Loucy (cell line): ENCODE data around the gene ISL1.

Experiments used
- EZH2phosphoT487 ChIP-seq: fragments of 200-600 bp; IDR thresholded peaks from 2 replicates; pipeline ENCODE4 v1.6.1; 2018; ENCODE audit warnings: antibody characterized with exemption, mild to moderate bottlenecking, moderate library complexity, borderline replicate concordance
- TF ChIP-seq, protein P1 (sequence below): fragments of 200-600 bp; sonication (generic); conservative IDR thresholded peaks from 2 replicates; pipeline ENCODE4 v1.5.1; 2014; ENCODE audit warnings: mild to moderate bottlenecking, antibody characterized with exemption, low read length

DNA sequence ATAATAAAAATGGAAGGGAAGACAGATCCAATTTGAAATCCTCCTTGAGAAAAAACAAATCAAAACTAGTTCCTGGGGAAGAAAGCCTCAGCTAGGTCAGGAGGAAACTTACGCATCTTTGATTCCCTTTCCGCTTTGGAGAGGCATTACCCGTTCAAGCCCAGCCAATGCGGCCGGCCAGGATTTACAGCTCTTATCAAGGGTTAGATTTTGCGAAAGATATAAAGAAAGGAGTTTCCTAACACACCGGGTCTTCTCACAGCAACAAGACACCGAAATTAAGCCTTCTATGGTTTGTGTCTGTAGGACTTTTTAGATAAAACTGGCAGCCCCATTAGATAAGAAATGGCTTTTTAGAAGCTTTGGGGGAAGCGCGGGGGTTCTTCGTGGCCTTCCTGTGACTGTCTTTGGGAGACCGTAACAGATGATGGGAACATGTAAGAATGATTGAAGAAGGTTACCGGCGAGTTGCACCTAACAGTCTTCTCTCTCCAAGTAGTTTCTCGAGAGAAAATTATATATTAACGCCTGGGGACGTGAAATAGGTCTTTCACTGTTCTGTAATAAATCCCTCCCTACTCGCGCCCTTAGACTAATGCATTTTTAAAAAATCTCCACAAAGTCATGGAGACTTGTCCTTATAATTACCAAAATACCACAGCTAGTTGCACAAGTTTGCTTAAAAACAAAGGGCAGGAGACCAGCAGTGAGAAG is 1.3 kb upstream of the ISL1 start:
- TF ChIP-seq, protein P1, sequence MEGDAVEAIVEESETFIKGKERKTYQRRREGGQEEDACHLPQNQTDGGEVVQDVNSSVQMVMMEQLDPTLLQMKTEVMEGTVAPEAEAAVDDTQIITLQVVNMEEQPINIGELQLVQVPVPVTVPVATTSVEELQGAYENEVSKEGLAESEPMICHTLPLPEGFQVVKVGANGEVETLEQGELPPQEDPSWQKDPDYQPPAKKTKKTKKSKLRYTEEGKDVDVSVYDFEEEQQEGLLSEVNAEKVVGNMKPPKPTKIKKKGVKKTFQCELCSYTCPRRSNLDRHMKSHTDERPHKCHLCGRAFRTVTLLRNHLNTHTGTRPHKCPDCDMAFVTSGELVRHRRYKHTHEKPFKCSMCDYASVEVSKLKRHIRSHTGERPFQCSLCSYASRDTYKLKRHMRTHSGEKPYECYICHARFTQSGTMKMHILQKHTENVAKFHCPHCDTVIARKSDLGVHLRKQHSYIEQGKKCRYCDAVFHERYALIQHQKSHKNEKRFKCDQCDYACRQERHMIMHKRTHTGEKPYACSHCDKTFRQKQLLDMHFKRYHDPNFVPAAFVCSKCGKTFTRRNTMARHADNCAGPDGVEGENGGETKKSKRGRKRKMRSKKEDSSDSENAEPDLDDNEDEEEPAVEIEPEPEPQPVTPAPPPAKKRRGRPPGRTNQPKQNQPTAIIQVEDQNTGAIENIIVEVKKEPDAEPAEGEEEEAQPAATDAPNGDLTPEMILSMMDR = no peak
- TF ChIP-seq EZH2phosphoT487 = no peak
